Limb (tissue), 2 donors: ENCODE data around the gene CAST.
"Not testable (repeated sequence)": the region's sequence is repeated elsewhere in the genome, so short reads cannot be mapped to it uniquely, and the experiment has no call there.

Experiments
- DNase-seq, 2 donors: peaks; one replicate each; pipeline ENCODE4 v3.0.0-alpha.2; 2016; ENCODE audit errors: extremely low spot score in 2 of 2

Gene CAST

GRCh38 chr5:96775050-96775449 lies 112.9 kb downstream of the CAST start:
- DNase-seq: no peak

- no peak for DNase-seq
These were observed 113.5 kb downstream of the CAST start for GRCh38 chr5:96775689-96776088.

GRCh38 chr5:96776621-96777020 lies 114.4 kb downstream of the CAST start:
- no peak for DNase-seq

- no peak for DNase-seq
These were observed 116.2 kb downstream of the CAST start for GRCh38 chr5:96778409-96778808.

GRCh38 chr5:96780626-96781025 lies 118.5 kb downstream of the CAST start:
- DNase-seq: no peak

- no peak for DNase-seq
These were observed 119.1 kb downstream of the CAST start for GRCh38 chr5:96781031-96781971.

- no peak for DNase-seq
These were observed 121.2 kb downstream of the CAST start for GRCh38 chr5:96783326-96783725.

GRCh38 chr5:96785326-96786109 lies 123.3 kb downstream of the CAST start:
- DNase-seq: no peak

GRCh38 chr5:96788112-96788749 lies 126.1 kb downstream of the CAST start:
- DNase-seq: no peak

- no peak for DNase-seq
These were observed 127.7 kb downstream of the CAST start for GRCh38 chr5:96789794-96790330.

- no peak for DNase-seq
These were observed 128.9 kb downstream of the CAST start for GRCh38 chr5:96790961-96791504.

- no peak for DNase-seq
These were observed 132.6 kb downstream of the CAST start for GRCh38 chr5:96794757-96795156.

- DNase-seq: no peak
These were observed 133.4 kb downstream of the CAST start for GRCh38 chr5:96795626-96796025.

GRCh38 chr5:96796434-96796833 lies 134.3 kb downstream of the CAST start:
- DNase-seq: no peak

GRCh38 chr5:96801718-96802117 lies 139.5 kb downstream of the CAST start:
- not testable (repeated sequence) for DNase-seq

- peak; percentile 54 to 83 for DNase-seq
These were observed 145.0 kb downstream of the CAST start for GRCh38 chr5:96807075-96807654.

GRCh38 chr5:96808541-96808828 lies 146.3 kb downstream of the CAST start:
- DNase-seq: no peak

- DNase-seq: no peak
These were observed 146.8 kb downstream of the CAST start for GRCh38 chr5:96808868-96809558.

GRCh38 chr5:96809921-96810320 lies 147.7 kb downstream of the CAST start:
- DNase-seq: no peak

- DNase-seq: no peak
These were observed 150.7 kb downstream of the CAST start for GRCh38 chr5:96812851-96813250.

- no peak for DNase-seq
These were observed 151.9 kb downstream of the CAST start for GRCh38 chr5:96814041-96814440.
